GM21717 (cell line): ENCODE data around the gene RAD9A.

Experiments used
- ATAC-seq: cut with Tn5 transposase; IDR thresholded peaks from one replicate; pipeline ENCODE4 v1.9.1; 2021; ENCODE audit warnings: mild to moderate bottlenecking, moderate library complexity; ENCODE audit not compliant: unreplicated experiment

The RAD9A gene

DNA sequence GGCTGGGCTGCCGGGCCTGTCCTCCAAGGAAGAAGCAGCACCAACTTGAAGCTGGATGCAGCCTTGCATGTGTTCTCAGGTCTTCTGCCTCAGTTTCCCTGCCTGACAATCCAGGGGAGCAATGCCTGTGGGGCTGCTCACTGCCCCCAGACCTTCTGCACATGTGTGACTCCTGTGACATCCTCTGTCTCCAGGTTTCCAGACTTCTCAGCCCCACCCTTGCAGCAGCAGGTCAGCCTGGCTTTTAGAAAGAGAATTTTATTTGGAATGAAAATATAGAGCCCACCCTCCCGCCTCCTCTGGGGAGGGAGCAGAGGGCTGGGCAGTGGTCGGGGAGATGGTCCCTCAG is 46.0 kb downstream of the RAD9A start:
- no peak for ATAC-seq

DNA sequence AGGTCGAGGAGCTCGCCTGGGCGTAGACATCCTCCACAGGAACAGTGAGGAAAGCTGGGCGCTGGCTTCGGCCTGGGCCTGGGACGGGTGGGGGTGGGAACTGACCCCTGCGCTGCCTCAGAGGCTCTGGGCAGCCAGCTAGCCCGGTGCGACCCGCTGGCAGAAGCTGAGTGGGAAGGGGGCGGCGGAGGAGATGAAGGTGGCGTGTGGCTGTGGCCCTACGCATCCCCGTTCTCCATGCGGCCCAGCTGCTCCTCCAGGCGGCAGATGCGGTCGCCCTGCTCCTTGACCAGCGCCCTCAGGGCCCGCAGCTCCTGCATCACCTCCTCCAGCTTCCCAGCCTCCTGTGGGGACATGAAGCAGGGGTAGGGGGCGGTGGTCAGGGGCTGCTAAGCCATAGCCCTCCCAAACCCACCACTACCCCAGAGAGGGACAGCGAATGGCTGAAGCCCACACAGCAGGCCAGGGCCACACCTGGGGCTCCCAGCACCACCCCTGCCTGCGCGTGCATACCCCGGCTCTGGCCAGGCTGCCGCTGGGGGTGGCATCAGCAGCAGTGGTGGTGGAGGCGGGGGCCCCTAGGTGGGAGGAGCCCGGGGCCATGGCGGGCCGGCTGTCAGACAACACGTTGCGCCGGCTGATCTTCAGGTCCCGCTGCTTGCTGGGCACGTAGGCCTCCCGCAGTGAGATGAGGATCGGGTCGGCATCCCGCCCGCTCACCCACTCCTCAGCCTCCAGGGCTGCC is 46.5 kb downstream of the RAD9A start:
- no peak for ATAC-seq

DNA sequence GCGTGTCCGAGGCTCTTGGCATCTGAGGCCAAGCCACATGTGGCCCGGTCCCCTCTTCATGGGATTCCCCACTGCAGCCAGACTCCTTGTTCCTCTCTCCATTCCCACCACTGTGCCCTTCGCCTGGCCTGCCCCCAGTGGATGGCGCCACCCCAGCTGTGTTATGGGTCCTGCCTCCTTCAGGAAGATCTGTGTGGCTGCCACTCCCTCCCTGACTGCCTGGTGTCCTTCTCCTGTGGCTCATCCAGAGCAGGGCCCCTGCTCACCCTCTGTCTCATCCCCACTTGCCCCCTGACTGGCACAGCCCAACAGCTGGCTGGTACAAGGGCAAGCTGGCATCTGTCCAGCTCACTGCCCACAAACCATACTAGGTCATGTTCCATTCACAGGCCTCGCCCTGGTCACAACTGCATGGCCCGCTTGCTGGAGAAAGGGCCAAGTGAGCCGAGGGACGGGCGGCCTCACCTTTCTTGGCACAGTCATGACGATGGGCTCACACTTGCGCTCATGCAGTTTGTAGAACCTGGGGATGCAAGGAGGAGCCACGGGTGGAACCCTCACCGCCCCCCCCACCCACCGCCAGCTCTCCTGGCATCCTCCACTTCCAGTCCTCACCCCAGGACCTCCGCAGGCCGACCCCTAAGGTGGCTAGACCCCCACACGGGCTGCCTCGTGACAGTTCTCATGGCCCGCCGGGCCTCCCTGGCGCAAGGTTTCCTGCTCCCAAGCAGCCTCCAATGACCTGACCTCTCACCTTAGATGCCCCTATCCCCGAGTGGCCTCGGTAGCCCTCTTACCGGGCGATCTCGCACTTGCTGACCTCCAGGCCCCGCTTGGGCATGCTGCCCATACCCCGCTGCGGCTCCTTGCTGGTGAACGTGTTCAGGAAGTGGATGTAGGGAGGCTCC is 47.8 kb downstream of the RAD9A start:
- ATAC-seq, result no peak

DNA sequence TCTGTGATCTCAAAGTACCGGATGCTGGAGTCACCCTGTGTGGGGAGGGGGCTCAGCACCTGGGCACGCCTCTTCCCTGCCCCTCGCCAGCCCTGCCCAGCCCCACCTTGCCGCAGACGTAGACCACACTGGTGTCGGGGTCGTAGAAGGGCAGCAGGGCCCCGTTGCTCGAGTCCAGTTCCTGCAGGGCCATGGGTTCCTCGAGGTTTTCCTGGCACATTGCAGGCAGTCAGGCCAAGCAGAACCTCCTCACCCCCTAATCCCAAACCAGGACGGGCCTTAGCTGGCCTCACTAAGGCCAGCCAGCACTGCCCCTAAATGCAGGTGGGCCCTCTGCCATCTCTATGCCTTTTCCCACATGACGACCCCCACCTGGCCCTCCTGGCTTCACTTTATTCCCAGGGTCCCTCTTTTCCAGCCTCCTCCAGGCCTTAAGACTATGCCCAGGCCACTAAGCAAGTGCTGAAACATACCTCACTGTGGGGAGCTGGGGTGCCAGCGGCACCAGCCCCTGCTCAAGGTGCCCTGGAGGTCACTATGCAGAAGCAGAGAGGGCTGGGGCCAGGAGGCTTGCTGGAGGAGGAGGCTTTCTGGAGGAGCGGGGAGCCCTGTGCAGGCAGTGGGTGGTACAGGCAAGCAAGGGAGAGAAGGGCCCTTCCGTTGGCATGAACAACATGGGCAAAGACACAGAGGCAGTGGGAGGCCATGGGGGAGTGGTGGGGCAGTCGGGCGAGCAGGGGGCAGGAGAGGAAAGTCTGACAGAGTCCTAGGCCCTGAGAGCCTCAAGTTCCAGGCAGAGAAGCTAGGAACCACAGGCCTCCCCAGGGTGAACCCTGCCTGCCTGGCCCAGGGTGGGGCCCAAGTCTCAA is 48.7 kb downstream of the RAD9A start:
- ATAC-seq, result no peak

DNA sequence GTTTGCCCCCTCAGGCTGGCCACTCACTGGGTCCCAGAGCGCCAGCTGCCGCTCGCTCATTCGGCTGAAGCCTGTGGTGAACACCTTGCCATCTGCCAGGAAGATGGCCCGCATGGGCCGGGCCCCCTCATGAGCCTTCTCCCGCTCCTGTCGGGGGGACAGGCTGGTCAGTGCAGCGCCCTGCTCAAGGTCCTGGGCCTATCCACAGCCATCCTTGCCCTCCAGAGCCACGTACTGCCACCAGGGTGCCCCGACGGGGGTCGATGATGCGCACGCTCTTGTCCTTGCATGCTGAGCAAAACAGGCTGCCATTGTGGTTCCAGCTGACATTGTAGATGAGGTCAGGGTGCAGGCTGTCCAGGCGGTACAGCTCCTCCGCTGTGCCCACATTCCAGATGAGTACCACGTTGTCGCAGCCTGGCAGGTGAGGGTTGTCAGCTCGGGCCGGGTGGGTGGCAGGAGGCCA is 49.3 kb downstream of the RAD9A start:
- ATAC-seq, result no peak

DNA sequence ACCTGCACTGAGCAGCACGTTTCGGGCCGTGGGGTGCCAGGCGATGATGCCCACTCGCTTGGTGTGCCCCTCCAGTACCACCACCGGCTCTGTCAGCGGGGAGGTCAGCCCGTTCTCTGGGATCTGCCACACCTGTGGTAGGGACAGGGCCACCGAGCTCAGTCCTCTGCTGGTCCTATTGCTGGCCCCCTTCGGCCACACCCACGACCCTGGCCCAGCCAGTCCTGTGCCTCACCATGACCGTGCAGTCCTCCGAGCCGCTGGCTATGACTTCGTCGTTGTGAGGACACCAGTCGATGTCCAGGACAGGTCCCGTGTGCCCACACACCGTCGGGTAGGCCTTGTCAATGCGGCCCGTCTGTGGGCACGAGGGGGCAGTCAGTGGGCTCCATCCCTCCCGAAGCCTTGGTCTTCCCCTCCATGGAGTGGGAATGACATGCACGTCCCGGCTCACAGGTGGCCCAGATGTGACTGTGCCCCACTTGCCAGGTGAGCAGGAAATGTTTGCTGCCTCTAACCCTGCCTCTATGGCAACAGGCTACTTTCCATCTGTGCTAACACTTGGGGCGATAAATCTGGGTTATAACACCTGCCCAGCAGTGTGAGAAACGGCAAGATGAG is 50.1 kb downstream of the RAD9A start:
- ATAC-seq, result no peak

DNA sequence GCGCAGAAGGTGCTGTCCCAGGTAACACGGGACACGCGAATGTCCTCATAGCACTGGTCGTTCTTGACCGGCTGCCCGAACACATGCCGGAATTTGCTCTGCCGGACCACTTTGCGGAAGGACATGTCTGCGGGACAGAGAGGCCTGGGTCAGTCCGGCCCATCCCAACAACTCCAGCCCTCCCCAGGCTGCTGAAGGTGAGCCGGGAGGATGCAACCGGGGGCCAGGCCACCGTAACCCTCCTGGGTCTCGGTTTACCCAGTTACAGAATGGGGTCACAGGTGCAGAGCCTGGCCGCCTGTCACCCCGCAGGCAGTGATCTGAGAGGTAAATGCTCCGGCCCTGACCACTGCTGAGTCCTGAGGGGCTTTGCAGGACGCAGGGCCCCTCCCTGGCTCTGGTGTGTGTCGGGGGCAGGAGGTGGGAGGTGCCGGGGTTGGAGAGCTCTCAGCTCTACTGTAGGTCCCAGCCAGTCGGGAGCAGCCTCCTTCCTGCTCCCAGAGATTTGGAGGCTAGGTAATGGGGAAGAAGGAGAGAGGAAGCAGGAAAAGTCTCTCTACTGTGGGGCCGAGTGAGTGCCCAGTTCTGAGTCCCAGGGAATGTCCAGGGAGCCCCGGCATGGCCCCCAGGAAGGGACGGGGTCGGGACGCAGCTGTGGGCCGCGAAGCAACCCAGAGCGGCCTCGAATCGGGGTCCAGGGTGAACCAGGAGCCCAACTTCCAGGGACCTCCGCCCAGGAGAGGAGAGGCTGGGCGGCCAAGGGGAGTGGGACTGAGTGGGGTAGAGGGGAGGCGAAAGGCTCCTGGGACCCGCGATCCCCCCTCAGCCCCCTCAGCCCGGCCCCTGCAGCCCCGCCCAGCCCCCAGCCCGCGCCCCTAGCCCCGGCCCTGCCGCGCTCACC is 51.0 kb downstream of the RAD9A start:
- ATAC-seq, result no peak

DNA sequence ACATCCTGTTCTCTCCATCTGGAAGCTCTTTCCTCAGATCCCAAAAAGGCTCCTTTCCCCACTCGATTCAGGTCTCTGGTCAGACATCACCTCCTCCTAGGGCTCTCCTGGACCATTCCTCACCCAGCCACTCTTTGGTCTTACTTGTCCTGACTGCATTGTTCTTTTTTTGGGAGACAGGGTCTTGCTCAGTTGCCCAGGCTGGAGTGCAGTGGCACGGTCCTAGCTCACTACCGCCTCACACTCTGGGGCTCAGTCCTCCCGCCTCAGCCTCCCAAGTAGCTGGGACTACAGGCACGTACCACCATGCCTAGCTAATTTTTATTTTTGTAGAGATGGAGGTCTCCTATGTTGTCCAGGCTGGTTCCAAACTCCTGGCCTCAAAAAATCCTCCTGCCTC is 53.7 kb downstream of the RAD9A start:
- no peak for ATAC-seq
